Spleen (tissue), 3 donors: Measurements from ENCODE around the gene CTNNA2.

ENCODE experiments used
- POLR2A ChIP-seq, 3 donors: fragments of 450-650 bp; IDR thresholded peaks; one replicate each; pipeline ENCODE4 v1.5.1; 2017; ENCODE audit warnings: antibody characterized with exemption in 3 of 3, mild to moderate bottlenecking in 1 of 3
- POLR2AphosphoS5 ChIP-seq, 3 donors: sonication (generic); formaldehyde crosslinking; IDR thresholded peaks; one replicate each; pipeline ENCODE4 v1.5.1; 2017; ENCODE audit warnings: antibody characterized with exemption in 3 of 3

DNA sequence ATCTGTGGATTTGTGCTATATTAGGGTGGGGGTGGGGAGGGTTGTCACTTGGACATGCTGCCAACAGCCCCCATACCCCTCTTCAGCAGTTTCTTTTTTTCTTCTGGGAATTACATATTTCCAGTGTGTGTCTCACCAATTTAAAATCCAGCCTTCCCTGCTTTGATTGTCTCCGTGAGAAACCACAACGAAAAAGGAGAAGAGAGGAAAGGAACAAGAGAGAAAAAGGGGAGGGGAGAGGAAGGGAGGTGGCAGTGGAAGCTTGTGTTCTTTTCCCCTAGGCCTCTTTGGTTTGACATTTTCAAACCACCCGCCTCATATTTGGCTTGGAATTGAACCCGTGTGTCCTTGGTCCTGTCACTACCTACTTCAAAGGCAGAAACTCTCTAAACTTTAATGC is 860 bp downstream of the CTNNA2 start:
- no peak for TF ChIP-seq POLR2A (IDR thresholded peaks at IDR 0.05)
- no peak for TF ChIP-seq POLR2AphosphoS5 (IDR thresholded peaks at IDR 0.05)
